ENCODE measurements around the gene MARCHF2.

GRCh38 chr19:8482696-8483095 is 69.6 kb downstream of the MARCHF2 start:
- TF ChIP-seq POLR2A (IDR thresholded peaks at IDR 0.05): no peak
- TF ChIP-seq, protein P1, sequence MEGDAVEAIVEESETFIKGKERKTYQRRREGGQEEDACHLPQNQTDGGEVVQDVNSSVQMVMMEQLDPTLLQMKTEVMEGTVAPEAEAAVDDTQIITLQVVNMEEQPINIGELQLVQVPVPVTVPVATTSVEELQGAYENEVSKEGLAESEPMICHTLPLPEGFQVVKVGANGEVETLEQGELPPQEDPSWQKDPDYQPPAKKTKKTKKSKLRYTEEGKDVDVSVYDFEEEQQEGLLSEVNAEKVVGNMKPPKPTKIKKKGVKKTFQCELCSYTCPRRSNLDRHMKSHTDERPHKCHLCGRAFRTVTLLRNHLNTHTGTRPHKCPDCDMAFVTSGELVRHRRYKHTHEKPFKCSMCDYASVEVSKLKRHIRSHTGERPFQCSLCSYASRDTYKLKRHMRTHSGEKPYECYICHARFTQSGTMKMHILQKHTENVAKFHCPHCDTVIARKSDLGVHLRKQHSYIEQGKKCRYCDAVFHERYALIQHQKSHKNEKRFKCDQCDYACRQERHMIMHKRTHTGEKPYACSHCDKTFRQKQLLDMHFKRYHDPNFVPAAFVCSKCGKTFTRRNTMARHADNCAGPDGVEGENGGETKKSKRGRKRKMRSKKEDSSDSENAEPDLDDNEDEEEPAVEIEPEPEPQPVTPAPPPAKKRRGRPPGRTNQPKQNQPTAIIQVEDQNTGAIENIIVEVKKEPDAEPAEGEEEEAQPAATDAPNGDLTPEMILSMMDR (IDR thresholded peaks at IDR 0.05): no peak
